GM19452 (cell line): ENCODE measurements around the gene SEMA5B.

Experiments
- ATAC-seq: cut with Tn5 transposase; IDR thresholded peaks from one replicate; pipeline ENCODE4 v1.9.1; 2021; ENCODE audit not compliant: unreplicated experiment

The SEMA5B gene

DNA sequence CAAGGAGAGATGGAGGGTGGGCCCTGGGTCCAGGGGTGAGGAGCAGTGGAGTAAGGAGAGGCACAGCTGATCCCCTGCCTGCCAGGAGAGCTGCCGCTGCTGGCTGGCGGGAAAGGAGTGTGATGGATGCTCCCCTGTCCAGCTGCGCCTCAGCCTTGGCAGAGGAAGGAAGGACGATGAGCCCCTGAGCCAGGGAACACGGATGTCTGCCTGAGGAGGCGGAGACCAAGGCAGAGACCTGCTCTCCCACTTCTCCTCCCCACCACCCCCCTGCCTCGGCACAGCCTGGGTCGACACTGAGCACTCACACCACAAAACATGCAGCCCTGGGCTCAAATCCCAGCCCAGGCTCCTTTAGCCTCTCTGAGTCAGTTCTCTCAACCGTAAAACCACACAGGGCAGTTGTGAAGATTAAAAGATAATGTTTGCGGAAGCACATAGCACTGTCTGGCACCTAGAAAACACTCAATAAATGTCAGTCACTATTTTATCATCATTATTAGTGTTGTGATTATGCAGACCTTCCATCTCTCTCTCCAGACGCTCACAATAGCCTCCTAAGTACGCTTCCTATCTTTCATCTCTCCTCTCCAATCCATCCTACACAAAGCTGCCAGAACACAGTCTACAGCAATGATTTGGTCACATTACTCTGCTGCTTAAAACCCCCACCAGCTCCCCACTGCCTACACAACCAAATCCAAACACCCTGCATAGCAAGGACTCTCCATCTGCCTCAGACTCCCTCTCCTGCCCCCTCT is 52.2 kb downstream of the SEMA5B start:
- peak; percentile 50 for ATAC-seq

DNA sequence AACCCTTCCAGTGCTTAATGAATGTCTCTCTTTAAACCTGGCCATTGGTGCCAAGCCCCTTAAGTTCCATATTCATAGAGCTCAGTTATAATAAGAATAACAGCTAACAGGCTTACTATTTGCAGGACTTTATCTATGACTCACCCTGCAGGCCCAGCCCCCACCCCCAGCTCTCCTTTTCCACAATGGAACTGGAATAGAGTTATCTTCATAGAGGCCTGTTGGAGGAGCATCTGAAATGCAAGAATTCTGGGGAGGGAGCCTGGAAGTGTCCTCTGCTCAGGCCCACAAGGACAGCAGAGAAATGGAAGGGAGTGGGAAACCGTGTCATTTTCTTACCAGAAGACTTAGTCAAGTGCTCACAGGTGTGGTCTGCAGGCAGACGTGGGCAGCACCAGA is 52.8 kb downstream of the SEMA5B start:
- ATAC-seq, result no peak

DNA sequence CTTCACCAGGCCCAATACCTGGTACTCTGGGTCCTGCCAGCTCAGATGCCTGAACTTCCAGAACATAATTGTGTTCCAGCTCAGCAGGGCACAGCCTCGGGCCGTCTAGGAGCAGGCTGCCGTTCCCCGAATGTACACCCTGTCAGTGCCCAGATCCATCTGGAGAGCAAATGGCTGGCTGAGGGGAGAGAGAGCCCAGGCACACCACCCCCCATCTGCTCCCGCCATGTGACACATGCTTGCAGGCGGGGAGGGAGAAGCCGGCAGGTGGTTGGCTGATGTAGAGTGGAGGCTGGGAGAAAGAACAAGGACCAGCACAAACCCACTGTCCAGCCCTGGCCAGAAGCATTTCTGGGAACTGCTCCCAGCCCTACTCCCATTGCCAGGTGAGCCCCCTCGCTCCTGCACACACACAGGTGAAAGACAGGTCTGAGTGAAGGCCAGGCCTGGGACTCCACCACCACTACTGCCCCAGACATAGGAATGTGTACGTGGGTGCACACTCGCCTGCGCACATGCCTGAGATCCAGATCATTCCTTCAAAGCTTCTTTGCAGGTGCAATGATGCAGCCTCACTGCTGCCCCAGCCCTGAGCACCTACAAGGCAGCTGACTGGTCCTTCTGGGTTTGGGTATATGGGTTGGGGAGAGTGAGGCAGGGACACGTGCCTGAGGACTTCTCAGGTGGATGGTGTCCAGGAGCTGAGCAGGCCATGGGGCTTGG is 53.5 kb downstream of the SEMA5B start:
- ATAC-seq, result no peak

DNA sequence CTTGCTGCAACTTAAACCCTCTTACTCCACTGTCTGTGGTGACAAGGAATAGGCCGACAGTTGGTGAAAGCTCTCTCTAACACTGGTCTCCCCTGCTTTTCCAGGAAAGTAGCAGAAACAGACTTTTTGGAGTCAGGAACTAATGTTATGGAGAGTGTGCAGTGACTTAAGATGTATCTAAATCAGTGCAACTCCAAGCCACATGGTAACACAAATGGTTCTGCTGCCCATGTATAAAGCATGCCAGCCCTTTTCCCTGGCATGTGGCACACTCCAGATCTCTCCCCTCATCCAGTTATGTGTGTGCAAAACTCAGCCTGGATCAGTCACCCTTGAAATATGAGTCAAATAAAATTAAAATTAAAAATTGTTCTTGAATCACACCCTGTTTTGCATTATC is 55.4 kb downstream of the SEMA5B start:
- ATAC-seq, result no peak

DNA sequence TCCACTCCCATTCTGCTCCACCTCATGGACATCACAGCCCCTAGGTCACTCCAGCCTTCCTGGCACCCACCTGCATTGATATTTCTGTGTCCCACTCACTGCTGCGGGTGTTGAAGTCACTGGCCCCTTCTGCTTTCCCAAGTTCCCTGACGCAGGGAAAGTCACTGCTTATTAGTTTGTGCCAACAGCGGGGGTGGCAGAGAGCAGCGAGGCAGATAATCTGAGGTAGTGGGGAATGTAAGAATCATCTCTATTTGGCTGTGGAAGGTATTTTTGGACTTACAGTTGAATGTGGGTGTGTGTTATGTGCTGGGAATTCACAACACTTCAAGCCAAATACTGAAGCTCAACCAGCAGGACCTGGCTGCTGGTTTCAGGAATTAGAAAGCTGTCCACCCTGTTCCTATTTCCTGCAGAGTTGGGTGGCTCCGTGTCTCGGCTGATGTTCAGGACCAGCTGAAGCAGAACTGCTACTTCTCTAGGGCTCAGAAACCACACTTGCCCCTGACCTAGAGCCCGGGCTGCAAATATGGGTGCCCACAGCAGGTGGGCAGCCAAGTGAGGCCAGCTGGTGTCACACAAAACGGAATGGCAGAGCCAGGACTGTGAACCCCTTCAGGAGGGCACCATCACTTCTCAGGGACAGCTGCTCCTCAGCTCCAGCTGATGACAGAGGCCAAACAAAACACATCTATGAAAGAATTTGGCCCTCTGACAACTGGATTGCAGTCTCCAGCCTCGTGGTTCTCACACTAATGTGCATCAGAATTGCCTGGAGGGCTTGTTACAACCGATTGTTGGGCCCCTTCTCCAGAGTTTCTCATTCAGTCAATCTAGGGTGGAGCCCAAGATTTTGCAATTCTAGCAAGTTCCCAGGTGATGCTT is 57.7 kb downstream of the SEMA5B start:
- no peak for ATAC-seq

DNA sequence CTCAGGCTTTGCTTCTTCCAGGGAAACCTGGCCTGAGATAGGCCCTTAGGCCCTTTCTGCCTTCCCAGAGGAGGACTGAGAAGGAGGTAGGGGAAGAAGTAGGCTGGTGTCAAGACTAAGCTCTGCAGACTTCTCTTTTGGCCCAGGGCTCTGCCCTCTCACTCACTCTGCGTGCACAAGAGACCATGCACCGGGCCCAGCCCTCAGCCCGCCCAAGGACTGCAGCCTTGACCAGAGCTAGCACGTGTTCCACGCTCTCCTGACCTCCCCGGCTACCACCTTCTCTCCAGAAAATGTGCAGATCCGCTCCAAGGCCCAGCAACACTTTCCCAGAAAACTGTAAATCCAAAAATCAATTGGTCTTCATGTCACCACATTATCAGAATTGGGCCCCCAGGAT is 59.8 kb downstream of the SEMA5B start:
- no peak for ATAC-seq

DNA sequence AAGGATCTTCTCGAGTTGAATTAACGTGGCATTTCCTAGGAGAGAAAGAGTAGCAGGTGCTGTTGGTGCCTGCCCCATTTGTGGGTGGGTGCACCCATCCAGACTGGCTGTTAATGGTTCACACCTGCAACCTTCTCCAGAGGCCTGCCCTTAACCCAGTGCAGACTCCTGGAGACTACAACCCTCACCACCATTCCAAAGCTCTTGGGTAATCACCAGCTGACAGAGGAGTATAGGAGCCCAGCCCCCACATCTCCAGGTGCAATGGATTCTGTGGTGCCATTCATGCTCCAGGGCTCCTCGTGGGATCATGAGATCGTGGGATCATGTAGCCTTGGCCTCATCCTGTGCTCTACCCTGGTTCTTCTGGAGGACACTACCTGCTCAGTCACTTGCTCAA is 60.2 kb downstream of the SEMA5B start:
- ATAC-seq, result no peak

DNA sequence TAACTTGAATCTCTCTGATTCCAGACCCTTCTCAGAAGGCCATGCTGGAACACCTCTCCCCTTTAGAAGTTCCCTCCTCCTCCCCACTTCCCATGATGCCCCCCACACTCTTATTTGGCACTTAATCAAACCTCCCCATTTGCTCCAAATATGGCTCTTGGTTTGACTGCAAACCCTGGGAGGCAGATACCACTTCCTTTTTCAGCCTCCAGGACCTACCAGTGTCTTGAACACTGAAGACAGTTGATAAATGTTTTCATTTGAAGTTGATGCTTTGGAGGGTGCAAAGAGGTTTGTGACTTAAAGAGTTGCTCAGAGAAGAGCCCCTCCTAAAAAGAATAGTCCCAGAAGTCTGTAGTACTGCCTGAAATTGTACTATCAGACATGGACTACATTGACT is 61.5 kb downstream of the SEMA5B start:
- ATAC-seq, result no peak

DNA sequence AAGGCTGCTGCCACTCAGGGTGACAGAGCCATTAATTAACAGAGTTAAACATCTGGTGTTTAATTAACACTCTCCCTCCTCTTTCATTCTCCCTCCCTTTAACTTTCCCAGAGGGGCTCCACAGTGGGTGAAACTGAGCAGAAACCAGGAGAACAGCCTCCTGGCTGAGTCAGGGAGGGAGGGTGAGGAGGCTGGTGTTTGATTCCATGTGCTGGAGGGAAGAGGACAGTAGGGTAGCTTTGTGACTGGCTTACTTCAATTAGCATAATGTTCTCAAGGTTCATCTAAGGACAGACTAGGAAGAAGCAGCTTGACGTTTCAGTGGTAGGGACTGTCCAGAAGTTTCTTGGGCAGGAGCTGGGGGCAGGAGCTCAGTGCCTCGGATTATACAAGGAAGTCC is 62.8 kb downstream of the SEMA5B start:
- ATAC-seq, result no peak

DNA sequence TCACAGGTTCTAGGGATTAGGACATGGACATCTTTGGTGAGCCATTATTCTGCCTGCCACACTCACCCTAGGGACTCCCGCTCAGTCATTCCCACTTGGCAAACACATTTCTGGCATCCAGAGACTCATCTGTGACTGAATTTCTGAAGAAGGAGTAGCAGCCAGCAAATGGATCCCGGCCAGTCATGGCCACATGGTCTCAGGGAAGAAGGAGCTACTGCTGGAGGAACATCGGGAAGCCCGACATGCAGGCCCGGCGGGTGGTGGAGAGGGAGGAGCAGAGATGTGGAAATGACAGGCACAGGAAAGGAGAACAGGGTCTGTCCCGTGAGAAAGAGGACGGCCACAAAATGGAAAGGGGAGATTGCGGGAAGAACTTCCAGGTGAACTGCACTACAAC is 65.4 kb downstream of the SEMA5B start:
- no peak for ATAC-seq

DNA sequence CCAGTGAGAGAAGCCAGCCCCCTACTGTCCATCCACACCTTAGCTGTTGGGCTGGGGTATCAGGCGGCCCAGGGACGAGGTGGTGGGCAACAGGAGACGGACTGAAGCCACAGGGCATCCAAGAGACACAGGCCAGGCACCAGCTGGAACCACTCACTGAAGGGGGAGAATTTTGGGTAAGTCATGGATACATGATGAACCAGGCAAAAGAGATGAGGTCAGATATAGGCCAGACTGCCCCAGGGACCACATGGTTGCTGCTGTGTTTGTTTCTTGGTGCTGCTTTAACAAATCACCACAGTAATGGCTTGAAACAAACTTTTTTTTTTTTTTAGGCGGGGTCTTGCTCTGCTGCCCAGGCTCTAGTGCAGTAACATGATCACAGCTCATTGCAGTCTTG is 66.4 kb downstream of the SEMA5B start:
- ATAC-seq, result peak; percentile 42

DNA sequence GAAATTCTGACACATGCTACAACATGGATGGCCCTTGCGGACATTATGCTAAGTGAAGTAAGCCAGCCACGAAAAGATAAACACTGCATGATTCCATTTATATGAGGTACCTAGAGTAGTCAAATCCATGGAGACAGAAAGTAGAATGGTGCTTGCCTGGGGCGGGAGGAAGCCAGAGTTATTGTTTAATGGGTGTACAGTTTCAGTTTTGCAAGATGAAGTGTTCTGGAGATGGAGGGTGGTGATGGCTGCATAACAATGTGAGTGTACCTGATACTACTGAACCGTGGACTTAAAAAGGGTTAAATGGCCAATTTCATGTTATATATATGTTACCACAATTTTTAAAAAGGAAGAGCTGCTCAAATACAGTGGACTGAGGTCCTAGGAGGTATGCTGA is 66.9 kb downstream of the SEMA5B start:
- ATAC-seq, result peak; percentile 63

DNA sequence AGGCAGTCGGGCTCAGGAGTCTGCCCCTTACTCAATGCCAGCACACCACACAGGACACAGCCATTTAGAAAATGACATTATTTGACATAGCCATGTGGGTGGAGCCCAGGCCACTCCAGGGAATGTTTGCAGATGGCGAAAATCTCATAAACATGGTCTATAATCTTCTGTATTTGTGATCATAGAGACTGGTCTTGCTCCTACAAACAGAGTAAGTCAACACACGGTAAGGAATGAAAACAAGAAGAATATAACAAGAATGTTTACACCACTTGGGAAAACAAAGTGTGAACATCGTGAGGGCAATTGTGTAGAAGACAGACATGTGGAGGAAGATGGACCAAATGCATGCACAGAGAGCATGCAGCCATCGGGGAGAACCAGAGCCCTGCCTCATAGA is 68.2 kb downstream of the SEMA5B start:
- ATAC-seq, result no peak

DNA sequence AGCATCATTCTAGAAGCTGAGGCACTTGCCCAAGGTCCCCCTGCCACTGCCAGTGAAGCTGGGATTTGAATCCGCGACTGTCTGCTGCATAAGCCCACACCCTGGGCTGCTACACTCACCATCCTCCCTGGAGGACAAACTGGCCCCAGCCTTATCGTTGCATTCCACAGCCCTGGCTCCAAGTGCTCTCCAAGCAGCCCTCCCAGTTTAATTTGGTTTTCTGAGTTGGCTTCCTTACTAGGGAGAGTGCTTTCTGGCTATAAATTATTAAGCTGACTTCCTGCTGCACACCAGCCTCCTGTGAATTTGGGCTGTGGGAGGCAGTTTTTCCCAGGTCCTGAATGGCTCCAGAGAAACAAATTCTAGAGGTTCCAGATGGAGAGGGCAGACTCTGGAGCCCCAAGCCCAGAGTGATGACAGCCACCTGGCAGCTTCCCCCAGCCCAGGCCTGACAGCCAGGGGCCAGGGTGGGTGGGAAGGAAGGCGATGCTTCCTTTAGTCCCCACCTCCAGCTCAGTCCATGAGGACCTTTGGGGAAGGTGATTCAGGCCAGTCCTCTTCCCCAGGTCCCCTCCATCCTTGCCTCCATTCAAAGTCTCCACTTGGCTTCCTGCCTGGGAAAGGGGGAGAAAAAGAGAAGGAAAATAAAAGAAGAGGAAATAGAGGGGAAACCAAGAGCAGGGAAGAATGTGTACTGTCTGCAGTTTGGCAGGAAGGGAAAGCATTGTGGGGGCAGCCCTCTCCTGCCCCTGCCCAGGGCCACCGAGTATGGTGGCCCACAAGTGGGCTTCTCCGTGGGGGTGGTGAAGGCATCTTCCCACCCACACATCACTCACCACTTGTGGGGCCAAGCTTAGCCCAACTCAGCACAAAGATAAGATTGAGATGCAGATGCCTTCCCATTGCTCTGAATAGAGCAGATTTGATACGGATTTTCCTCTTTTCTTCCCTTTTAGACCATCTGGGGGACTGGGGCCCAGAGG is 69.6 kb downstream of the SEMA5B start:
- no peak for ATAC-seq

DNA sequence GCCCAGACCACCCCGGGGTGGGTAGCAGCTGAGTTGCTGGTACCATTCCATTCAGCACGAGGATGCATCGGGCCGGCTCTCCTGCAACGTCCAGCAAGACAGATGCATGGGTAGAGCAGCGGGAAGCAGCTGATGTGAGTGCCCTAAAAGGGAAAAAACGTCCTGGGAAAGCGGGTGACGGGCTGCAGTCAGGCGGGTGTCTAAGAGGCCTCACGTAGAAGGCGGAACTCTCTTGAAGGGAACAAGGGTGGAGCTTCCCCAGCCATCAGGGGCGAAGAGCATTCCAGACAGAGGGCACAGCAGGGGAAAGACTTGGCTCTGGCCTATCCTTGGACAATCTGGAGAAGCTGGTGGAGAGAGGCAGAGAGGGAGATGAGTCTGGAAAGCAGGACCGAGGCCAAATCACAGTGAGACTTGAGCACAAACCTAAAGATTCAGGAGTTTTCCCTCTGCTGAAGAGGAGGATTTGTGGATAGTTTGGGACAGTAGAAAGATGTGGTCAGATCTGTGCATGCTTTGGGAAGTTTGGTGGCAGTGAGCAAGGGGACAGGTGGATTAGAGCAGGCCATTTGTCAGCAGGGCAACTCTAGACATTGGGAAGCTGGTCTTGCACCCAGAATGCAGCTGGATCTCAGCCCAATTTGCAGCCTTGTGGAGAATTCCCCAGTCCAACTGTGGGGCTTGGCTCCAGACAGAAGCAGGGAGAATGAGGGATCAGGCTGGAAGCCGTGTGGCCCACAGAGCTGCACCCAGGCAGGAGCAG is 70.7 kb downstream of the SEMA5B start:
- ATAC-seq, result no peak

DNA sequence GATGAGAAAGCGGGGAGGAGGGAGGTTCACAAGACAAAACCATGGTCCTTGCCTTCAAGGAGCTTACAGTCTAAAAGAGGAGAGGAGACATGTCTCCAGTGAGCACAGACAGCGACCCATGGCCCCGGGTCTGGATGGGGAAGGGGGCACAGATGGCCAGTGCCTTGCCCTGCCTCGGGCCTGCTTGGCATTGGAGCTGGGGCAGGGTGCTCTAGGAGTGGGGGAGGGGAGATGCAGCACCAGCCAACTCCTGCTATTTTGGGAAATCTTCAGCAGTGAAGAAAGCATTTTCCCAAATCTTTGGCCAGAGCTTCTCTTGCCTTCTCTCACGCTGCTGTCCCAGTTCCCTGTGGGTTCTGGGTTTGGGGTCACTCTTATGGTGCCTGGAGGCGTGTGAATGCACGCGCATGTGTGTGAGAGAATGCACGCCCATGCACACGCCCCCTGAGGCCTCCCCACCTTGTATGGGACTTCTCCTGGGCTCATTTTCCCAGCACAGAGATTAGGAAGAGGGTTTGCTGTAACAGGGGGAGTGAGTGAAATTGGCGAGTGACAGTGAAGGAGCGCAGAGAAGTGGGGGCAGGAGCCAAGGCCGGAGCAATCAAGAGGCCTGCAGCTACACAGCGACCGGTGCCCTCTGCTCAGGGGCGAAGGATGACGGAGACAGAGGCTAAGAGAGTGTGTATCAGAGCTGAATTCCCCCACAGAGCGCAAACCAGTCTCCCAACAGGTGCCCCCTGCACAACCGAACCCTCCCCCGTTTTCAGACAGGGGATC is 71.5 kb downstream of the SEMA5B start:
- ATAC-seq, result no peak

DNA sequence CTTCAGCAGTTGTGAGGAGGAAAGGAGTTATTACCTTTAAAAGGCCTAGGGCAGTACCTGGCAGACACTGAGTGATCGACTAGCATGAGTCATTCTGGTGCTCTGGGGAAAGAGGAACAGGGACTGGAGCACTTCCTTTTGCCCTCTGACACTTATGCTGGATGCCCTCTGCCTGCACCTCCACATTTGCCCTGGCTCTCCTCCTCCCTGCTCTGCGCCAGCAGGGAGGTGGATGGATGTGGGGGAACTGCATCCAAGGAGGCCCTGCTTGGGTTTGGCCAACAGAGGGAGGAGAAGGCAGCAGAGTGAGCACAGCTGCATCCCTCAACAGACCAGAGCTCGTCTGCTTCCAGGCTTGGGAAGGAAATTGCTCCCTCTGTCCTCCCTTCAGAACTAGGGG is 75.0 kb downstream of the SEMA5B start:
- peak; percentile 71 for ATAC-seq

DNA sequence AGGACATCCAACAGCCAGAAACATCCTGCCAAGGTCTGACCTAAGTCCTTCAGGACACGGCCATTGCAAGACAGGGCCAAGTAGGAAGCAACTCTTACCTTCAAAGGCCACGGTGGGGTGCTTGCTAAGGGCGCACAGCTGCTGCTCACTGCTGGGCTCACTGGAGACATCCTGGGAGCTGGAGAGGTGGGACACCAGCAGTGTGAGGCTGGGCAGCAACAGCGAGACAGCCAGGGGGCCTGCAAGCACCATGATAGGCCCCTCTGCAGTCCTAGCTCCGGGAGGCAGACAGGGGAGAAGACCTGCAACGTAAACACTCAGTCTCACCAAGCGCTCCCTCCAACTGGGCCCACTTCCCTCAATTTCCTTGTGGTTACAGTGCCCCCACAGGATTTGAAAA is 79.2 kb downstream of the SEMA5B start:
- no peak for ATAC-seq

DNA sequence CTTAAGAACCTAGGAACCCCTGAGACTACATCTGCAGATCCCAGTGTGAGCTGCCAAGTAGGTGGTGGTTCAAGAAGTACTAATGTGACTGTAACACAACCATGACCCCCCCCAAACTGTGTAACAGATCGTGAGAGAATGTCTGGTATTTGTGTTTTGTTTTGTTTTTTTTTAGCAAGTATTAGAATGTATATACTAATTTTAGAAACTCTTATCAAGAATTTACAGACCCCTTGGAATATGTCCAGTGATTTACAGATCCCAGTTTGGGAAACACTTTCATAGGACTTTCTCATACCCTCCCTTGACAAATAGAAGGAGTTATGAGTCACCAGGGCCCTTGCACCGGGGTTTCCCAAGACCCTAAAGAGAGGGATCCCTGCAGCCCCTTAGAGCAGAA is 79.8 kb downstream of the SEMA5B start:
- ATAC-seq, result no peak
